Measurements from ENCODE around the gene CDH11. TPM values are rescaled to one million over a fixed set of nuclear protein-coding genes. Genes with fewer than 3 reads are reported as not detected.

Gene CDH11
- total RNA-seq, 2 experiments from 2014 or later = not detected

- Mint-ChIP-seq H3K27me3 (no peaks in the 10 kb centered on the region), H3K27ac (no peak overlapping the region), H3K36me3 (ENCODE audit: low read depth) (no peaks in the 10 kb centered on the region), H3K9me3 (no peaks in the 10 kb centered on the region), H3K4me3 (no peak overlapping the region), H3K4me1 (ENCODE audit: low read depth) (no peaks in the 10 kb centered on the region)
- no peaks in the 10 kb centered on the region for H3K27me3 ChIP-seq (ENCODE audit: control insufficient read depth in 1 of 2, insufficient read depth in 2 of 2, low read length in 2 of 2)
- TF ChIP-seq CTCF (IDR thresholded peaks at IDR 0.05) = no peak
- ChIA-PET CTCF (no interaction called here), POLR2A (no interaction called here)
- ATAC-seq (ENCODE audit: poor library complexity) (no peak), DNase-seq (no peak)
- H3K9me3 ChIP-seq (ENCODE audit: control insufficient read depth in 1 of 2, insufficient read depth in 1 of 2, low read length in 2 of 2) = peaks cover 0 to 5% of the 10 kb centered on the region in 2 experiments
- intact Hi-C loops (cut with DNase I, micrococcal nuclease) = no loop called here
- H3K27ac ChIP-seq (ENCODE audit: low read depth in 1 of 2, low read length in 2 of 2) = no peak overlapping the region
- H3K4me3 ChIP-seq (ENCODE audit: low read length) = no peak overlapping the region
- no peaks in the 10 kb centered on the region for H3K36me3 ChIP-seq (ENCODE audit: insufficient read depth, low read length)
- no peaks in the 10 kb centered on the region for H3K4me1 ChIP-seq (ENCODE audit: insufficient read depth, low read length)
Observed at GRCh38 chr16:65153365-65154105, 31.7 kb upstream of the CDH11 start.

GRCh38 chr16:65148804-65149203, 26.9 kb upstream of the CDH11 start:
- ChIA-PET CTCF (no interaction called here), POLR2A (no interaction called here)

GRCh38 chr16:65142276-65142675, 20.4 kb upstream of the CDH11 start:
- DNase-seq = no peak
- H3K9me3 ChIP-seq (ENCODE audit: control insufficient read depth in 1 of 2, insufficient read depth in 1 of 2, low read length in 2 of 2) = peaks cover 0 to 3% of the 10 kb centered on the region in 2 experiments
- POLR2A ChIA-PET = no interaction called here
- CTCF ChIA-PET = no interaction called here
- ATAC-seq (ENCODE audit: poor library complexity) = no peak
- Mint-ChIP-seq H3K4me1 (ENCODE audit: low read depth) (no peaks in the 10 kb centered on the region), H3K27ac (no peak overlapping the region), H3K9me3 (peaks cover 13% of the 10 kb centered on the region), H3K36me3 (ENCODE audit: low read depth) (no peaks in the 10 kb centered on the region), H3K4me3 (no peak overlapping the region), H3K27me3 (no peaks in the 10 kb centered on the region)
- H3K4me3 ChIP-seq (ENCODE audit: low read length) = no peak overlapping the region
- H3K27me3 ChIP-seq (ENCODE audit: control insufficient read depth in 1 of 2, insufficient read depth in 2 of 2, low read length in 2 of 2) = no peaks in the 10 kb centered on the region
- H3K36me3 ChIP-seq (ENCODE audit: insufficient read depth, low read length) = no peaks in the 10 kb centered on the region
- H3K4me1 ChIP-seq (ENCODE audit: insufficient read depth, low read length) = no peaks in the 10 kb centered on the region
- no peak for TF ChIP-seq CTCF (IDR thresholded peaks at IDR 0.05)
- no peak overlapping the region for H3K27ac ChIP-seq (ENCODE audit: low read depth in 1 of 2, low read length in 2 of 2)
- intact Hi-C loops (cut with DNase I, micrococcal nuclease) = no loop called here

More at GRCh38 chr16:65148804-65149203, 26.9 kb upstream of the CDH11 start:
- no peaks in the 10 kb centered on the region for H3K9me3 ChIP-seq (ENCODE audit: control insufficient read depth in 1 of 2, insufficient read depth in 1 of 2, low read length in 2 of 2)
- H3K9me3 Mint-ChIP-seq = no peaks in the 10 kb centered on the region
- H3K27ac Mint-ChIP-seq = no peak overlapping the region
- no peaks in the 10 kb centered on the region for H3K36me3 Mint-ChIP-seq (ENCODE audit: low read depth)
- no peak overlapping the region for H3K4me3 Mint-ChIP-seq
- TF ChIP-seq CTCF (IDR thresholded peaks at IDR 0.05) = no peak
- no peak overlapping the region for H3K4me3 ChIP-seq (ENCODE audit: low read length)
- no peak overlapping the region for H3K27ac ChIP-seq (ENCODE audit: low read depth in 1 of 2, low read length in 2 of 2)
- no peaks in the 10 kb centered on the region for H3K27me3 Mint-ChIP-seq
- ATAC-seq (ENCODE audit: poor library complexity) = no peak
- intact Hi-C loops (cut with DNase I, micrococcal nuclease) = no loop called here
- H3K4me1 ChIP-seq (ENCODE audit: insufficient read depth, low read length) = no peaks in the 10 kb centered on the region
- no peaks in the 10 kb centered on the region for H3K36me3 ChIP-seq (ENCODE audit: insufficient read depth, low read length)
- DNase-seq = no peak
- no peaks in the 10 kb centered on the region for H3K4me1 Mint-ChIP-seq (ENCODE audit: low read depth)
- no peaks in the 10 kb centered on the region for H3K27me3 ChIP-seq (ENCODE audit: control insufficient read depth in 1 of 2, insufficient read depth in 2 of 2, low read length in 2 of 2)

Measured in CD4-positive, alpha-beta T cell (primary cell).